Activated naive CD8-positive, alpha-beta T cell treated with anti-CD3 and anti-CD28 coated beads, Interleukin-2, amount 50 U/mL, for 16 hours (primary cell): ENCODE measurements around the gene WFDC11.
"Not testable (repeated sequence)": the region's sequence is repeated elsewhere in the genome, so short reads cannot be mapped to it uniquely, and the experiment has no call there.

Experiments
- DNase-seq: peaks from one replicate; pipeline ENCODE4 v3.0.0-alpha.2; 2020; ENCODE audit warnings: low read depth, low spot score

WFDC11 gene

DNA sequence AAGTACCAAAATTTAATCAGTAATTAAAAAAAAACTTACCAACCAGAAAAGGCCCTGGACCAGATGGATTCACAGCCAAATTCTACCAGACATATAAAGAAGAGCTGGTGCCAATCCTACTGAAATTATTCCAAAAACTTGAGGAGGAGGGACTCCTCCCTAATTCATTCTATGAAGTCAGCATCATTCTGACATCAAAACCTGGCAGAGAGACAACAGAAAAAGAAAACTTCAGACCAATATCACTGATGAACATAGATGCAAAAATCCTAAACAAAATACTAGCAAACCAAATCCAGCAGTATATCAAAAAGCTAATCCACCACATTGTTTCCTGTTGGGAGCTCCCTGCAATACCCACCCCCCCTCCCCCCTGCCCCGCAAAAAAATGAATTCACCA, at the start of gene WFDC11:
Gene WFDC11 (minus strand): TSS at position 101 of the 400 bp plus-strand sequence. CDS start 19,639 bp downstream, outside the sequence.
- DNase-seq, result no peak

DNA sequence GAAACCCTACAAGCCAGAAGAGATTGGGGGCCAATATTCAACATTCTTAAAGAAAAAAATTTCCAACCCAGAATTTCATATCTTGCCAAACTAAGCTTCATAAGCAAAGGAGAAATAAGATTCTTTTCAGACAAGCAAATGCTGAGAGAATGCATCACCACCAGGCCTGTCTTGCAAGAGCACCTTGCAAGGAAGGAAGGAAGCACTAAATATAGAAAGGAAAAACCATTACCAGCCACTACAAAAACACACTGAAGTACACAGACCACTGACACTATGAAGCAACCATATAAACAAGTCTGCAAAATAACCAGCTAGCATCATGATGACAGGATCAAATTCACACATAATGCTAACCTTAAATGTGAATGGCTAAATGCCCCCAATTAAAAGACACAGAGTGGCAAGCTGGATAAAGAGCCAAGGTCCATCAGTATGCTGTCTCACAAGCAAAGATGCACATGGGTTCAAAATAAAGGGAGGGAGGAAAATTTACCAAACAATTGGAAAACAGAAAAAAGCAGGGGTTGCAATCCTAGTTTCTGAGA, 46.2 kb upstream of the WFDC11 start:
- DNase-seq, result not testable (repeated sequence)

DNA sequence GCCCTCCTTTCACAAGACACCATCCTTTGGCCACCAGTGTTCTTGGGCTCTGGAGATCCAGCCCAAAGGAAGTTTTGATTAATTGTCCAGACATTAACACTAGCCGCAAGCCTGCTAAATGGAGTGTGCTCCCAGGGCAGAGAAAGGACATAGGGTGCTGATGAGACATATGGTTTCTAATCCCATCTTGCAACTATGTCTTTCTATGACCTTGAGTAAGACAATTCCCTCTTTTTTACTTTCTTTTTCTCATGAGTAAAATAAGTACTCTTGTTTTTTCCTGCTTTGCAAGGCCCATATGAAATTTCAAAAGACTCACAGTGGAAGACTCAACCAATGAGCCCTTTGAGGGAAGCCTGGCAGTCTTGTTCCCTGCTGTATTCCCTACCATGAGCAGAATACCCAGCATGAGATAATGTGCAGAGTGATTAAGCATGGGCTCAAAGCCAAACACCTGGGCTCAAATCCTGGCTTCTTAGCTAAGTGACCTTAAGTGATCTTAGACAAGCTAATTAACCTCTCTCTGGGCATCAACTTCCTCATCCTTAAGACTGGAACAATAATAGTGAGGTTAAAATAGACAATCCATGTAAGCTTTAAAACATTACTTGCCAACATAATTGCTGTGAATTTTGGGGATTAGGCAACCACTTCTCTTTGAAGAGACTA, 35.1 kb upstream of the WFDC11 start, which contains the start of gene WFDC10B:
Gene WFDC10B (minus strand): TSS at position 51 of the 669 bp plus-strand sequence. CDS start 19,027 bp downstream, outside the sequence.
- DNase-seq, result no peak

DNA sequence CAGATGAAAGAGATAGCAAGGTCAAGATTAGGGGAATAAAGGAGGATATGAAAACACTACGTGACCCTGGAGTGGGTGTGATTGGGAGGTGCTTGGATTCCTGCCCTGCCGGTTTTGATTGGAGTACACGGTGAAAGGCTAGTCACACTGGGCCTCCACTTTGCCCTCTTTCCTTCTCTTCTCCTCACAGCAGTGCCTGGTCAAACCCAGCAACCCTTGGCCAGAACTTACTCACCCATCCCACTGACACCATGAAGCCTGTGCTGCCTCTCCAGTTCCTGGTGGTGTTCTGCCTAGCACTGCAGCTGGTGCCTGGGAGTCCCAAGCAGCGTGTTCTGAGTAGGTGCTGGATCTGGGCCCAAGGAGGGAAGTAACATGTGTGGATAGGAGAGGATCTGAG, 31.8 kb upstream of the WFDC11 start, which contains the start of gene WFDC13:
Gene WFDC13 (plus strand): TSS at position 166 of the 400 bp plus-strand sequence. CDS start 86 bp downstream, at position 252.
- DNase-seq, result no peak

DNA sequence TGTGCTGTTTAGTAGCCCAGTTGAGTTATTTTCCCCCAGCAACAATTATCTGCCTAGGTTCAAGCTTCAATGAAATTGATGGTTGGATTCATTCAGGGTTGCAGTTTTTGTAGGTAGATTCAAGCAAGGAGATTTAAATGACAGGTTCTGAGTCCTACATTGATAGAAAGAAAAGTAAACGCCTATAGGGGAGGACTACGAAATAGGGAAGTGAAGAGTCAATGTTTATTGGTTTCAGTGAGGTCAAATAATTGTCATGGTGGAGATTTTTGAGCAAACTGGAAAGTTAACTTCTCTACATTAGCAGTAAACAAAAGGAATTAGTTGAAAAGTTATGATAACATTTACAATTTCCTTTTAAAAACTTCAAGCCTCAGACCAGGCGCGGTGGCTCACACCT, 31.1 kb upstream of the WFDC11 start:
- DNase-seq, result no peak

DNA sequence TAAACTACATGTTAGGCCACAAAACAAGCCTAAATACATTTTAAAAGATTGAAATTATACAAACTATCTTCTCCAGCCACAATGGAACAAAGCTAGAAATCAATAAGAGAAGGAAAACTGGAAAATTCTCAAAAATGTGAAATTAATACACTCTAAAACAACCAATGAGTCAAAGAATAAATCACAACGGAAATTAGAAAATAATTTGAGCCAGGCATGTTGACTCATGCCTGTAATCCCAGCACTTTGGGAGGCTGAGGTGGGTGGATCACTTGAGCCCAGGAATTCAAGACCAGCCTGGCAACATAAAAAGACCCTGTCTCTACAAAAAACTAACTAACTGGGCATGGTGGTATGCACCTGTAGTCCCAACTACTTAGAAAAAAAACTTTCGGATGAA, 25.5 kb upstream of the WFDC11 start:
- DNase-seq, result no peak

DNA sequence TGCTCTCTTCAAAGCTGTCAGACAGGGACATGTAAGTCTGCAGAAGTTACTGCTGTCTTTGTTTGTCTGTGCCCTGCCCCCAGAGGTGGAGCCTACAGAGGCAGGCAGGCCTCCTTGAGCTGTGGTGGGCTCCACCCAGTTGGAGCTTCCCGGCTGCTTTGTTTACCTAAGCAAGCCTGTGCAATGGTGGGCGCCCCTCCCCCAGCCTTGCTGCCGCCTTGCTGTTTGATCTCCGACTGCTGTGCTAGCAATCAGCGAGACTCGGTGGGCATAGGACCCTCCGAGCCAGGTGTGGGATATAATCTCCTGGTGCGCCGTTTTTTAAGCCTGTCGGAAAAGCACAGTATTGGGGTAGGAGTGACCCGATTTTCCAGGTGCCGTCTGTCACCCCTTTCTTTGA, 23.3 kb upstream of the WFDC11 start:
- not testable (repeated sequence) for DNase-seq

DNA sequence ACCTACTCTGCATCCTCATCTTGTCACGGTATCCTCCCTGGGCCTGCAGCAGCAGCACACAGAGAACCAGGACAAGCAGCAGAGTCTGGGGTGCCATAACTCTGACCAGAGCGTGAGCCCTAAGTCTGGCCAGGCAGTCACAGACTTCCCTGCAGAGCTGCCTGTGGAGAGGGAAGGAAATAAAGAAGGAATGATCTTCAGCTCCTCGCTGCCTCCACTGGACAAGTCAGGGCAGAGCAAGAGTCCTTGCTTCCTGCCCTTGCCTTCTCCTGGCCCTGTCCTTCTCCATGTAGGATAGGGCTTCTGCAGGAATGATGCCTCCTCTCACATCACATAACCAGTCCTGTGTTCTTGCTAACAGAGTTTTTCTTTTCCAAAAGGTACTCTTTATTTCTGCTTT, 15.9 kb upstream of the WFDC11 start:
- no peak for DNase-seq

DNA sequence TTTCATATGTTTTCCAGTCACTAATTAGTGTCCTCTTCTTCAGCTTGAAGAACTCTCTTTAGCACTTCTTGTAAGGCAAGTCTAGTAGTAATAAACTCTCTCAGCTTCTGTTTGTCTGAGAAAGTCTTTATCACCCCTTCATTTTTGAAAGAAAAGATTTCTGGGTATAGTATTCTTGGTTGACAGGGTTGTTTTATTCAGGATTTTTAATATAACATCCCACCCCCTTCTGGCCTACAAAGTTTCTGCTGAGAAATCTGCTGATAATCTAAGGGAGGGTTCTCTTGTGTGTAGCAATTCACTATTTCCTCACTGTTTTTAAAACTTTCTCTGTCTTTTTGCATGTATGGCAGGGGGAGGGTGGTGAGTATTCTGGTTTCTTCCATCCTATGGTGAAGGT, 9.6 kb upstream of the WFDC11 start:
- no peak for DNase-seq

DNA sequence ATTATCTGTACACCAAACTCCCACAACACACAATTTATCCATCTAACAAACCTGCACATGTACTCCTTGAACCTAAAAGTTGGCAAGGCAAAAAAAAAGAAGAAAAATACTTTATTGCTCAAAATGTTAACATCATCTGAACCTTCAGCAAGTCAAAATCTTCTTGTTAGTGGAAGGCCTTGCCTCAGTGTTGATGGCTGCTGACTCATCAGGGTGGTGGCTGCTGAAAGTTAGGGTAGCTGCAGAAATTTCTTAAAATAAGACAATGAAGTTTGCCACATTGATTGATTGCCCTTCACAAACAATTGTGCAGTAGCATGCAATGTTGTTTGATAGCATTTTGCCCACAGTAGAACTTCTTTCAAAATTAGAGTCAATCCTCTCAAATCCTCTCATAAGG, 2.7 kb upstream of the WFDC11 start:
- DNase-seq, result no peak

DNA sequence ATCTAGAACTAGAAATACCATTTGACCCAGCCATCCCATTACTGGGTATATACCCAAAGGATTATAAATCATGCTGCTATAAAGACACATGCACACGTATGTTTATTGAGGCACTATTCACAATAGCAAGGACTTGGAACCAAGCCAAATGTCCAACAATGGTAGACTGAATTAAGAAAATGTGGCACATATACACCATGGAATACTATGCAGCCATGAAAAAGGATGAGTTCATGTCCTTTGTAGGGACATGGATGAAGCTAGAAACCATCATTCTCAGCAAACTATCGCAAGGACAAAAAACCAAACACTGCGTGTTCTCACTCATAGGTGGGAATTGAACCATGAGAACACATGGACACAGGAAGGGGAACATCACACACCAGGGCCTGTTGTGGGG, 13.0 kb downstream of the WFDC11 start:
- not testable (repeated sequence) for DNase-seq

DNA sequence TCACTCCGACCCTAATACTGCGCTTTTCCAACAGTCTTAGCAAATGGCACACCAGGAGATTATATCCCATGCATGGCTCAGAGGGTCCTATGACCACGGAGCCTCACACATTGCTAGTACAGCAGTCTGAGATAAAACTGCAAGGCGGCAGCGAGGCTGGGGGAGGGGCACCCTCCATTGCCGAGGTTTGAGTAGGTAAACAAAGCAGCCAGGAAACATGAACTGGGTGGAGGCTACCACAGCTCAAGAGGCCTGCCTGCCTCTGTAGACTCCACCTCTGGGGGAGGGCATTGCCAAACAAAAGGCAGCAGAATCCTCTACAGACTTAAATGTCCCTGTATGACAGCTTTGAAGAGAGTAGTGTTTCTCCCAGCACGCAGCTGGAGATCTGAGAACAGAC, 18.3 kb downstream of the WFDC11 start:
- not testable (repeated sequence) for DNase-seq

DNA sequence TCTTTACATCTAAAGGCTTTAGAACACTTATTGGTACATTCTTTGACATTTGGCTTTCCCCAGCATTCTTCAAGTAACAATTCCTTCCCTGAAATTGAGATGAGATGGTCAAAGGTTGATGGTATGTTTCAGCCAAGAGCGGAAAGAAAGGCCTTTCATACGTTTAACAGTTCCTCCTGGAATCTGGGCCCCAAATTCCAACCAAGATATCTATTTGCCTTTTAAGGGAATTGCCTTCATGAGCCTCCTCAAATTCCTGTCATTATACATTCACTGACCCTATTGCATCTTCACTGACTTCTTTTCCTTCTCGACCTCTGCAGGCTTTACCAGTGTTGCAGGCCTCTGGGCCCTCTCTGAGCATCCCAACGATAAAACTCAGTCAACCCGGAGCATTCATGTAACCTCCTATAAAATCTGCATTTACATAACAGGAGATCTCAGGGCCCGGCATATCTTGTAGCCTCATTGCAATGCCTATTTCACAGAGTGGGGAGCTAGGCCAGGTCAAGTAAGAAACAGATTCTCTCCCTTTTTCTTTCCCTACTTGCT, 20.7 kb downstream of the WFDC11 start:
- DNase-seq, result no peak

DNA sequence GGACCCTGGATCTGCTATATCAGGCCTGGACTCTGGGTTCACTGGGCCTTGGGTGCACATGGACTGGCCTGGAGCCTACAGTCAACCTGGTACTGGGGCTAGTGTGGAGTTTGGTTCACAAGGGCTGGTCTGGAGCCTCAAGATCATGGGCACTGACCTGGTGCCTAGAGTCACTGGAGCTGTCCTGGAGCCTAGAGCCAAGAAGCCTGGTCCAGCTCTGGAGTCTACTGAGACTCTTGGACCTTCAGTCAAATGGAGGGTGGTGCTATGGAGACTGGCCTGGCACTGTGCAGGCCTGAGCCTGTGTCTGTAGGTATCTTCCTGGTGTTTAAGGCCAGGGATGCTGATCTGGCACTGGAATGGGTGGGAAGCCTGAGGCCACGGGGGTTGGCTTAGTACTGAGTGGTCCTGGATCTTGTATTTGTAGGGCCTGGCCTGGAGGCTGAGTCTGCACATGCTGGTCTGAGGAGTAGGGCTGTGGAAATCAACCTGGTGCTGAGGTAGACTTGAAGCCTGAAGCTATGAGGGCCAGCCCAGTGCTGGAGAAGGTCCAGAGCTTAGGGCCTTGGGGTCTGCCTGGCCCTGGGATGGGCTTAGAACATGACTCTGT, 22.5 kb downstream of the WFDC11 start:
- DNase-seq, result no peak

DNA sequence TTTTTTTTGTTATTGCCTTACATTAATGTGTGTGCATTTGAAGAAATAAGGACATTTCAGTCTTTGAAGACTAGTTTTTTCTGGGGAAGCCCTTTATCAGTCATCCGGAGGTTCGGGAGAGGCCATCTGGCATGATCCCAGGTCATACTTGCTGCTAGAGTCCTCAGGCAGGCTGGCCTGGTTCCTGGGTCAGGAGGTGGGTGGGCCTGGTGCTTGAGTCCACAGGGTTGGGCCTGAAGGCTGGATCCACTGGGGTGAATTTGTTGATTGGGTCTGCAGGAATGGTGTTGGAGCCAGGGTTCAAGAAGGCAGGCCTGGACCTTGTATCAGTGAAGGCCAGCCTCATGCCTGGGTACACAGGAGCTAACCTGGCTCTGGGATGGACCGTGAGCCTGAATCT, 23.2 kb downstream of the WFDC11 start:
- DNase-seq, result no peak

DNA sequence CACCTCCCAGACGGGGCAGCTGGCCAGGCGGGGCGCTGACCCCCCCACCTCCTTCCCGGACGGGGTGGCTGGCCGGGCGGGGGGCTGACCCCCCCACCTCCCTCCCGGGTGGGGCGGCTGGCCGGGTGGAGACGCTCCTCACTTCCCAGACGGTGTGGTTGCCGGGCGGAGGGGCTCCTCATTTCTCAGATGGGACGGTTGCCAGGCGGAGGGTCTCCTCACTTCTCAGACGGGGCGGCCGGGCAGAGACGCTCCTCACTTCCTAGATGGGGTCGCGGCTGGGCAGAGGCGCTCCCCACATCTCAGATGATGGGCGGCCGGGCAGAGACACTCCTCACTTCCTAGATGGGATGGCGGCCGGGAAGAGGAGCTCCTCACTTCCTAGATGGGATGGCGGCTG, 24.2 kb downstream of the WFDC11 start:
- DNase-seq, result not testable (repeated sequence)

DNA sequence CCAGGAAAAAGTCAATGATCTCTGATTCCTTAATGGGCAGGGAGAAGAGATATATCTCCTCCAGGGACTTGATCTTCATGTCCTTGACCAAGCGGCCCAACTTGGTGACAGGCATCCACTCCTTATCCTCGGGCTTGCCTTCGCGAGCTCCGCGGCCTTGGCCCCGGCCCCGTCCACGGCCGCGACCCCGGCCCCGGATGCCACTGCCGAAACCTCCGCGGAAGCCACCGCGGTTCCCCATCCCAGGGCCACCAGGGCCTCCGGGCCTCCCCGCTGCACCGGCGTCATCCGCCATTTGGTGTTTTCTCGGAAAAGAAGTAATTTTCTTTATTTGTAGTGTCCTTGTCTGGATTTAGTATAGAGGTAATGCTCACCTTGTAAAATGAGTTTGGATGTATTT, 29.0 kb downstream of the WFDC11 start:
- not testable (repeated sequence) for DNase-seq

DNA sequence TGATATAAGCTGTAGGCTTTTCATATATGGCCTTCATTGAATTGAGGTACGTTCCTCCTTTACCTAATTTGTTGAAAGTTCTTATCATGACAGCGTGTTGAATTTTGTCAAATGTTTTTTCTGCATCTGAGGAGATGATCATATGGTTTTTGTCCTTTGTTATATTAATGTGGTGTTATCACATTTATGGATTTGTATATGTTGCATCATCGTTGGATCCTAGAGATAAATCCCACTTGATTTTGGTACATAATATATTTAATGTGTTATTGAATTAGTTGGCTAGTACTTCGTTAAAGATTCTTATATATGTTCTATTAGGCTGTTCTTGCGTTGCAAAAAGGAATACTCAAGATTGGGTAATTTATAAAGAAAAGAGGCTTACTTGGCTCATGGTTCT, 30.4 kb downstream of the WFDC11 start:
- DNase-seq, result no peak

DNA sequence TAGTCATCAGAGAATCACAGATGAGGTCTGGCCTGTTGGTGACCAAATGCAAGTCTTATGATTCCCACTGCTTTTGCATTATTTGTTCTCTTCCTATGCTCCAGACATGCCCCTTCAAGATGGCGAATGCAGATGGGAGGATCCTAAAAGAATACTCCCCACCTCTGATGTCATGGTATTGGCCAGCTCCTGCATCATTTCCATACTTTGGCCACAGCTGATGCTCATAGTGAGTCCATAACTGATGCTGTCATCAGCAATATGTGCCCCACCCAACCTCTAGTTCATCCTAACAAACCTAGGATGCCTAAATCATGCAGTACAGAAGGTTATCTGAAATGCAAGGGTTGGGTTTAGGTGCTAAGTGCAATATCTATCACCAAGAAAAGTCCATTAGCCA, 33.5 kb downstream of the WFDC11 start:
- no peak for DNase-seq

DNA sequence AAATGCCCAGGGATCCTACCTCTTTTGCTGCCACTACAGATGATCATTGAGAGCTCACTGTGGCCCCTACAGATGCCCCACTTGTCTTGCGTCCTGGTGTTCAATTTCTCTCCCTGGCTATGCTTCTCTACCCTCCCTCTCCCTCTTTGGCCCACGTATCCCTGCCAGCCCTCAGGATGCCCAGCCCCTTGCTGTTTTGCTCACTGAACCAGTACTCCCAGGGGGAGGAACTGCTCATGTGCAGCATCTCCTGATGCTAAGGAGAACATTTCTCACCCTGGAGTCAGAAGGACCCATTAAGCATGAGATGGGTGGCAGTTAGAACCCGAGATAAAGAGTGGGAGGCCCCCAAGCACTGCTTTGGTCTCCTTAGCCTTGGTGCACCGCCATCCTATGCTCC, 38.9 kb downstream of the WFDC11 start, which contains the start of gene WFDC9:
Gene WFDC9 (minus strand): TSS at position 101 of the 400 bp plus-strand sequence. CDS start 21,103 bp downstream, outside the sequence.
- DNase-seq, result no peak

DNA sequence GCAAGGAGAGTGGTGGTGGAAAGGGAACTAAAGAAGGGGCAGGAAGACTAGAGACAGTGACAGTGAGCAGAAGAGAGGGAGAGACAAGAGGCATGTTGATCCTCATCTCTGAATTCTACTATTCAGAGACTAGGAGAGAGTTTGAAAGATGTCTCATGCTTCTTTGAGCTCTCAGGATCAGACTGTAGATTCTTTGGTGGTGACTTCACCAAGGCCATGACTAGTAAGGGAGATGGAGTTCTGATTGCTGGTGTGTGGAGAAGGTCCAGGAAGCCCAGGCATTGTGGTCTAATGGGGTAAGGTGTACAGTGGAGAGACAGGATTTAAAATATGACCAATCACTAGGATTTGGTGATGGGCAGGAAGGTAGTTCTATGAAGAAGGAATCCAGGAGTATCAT, 39.7 kb downstream of the WFDC11 start:
- no peak for DNase-seq

DNA sequence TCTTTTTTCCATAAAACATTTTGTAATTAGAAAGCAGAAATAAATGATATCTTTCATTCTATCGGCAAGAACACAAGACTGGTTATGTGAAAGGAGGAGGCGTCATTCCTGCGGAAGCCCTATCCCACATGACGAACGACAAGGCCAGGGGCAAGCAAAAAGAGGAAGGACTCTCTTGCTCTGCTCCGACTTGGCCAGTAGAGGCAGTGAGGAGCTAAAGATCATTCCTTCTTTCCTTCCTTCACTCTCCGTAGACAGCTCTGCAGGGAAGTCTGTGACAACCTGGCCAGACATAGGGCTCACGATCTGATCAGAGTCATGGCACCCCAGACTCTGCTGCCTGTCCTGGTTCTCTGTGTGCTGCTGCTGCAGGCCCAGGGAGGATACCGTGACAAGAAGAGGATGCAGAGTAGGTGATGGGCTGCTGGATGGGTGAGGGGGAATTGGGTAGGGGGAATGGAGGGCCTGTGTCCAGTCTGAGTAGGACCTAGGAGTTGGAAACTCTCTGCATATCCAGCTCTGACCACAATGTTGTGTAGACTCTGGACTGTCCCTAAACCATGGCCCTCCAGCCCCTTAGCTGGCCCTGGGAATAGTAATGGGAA, 40.4 kb downstream of the WFDC11 start, which contains the start of gene WFDC10A:
Gene WFDC10A (plus strand): TSS at position 244 of the 605 bp plus-strand sequence. CDS start 75 bp downstream, at position 319.
- no peak for DNase-seq
